Measurements from ENCODE around the gene DIP2B. TPM values are rescaled to one million over a fixed set of nuclear protein-coding genes. Genes with fewer than 3 reads are reported as not detected.

DIP2B gene
- total RNA-seq, 1 experiment from 2014 or later, result 30.2 TPM

GRCh38 chr12:50699940-50700339 is 195.2 kb downstream of the DIP2B start:
- POLR2A ChIA-PET, result interaction anchor here (0.7 kb wide), 1 partner anchor 9 kb away, joined by 9 read pairs; no protein-coding TSS in a partner anchor
- BruUV-seq (replicated peaks), result no TSS peak
- Histone ChIP-seq H3K4me3 (ENCODE audit: low read depth in 2 of 2, low read length in 2 of 2) (no peak overlapping the region), H3K27me3 (ENCODE audit: control insufficient read depth, insufficient read depth, low read length) (no peaks in the 10 kb centered on the region), H3K36me3 (ENCODE audit: control insufficient read depth, insufficient read depth, low read length) (peaks cover 20% of the 10 kb centered on the region), H3K9me3 (ENCODE audit: control insufficient read depth, insufficient read depth, low read depth, low read length) (no peaks in the 10 kb centered on the region), H3K27ac (ENCODE audit: low read length) (no peak overlapping the region), H3K4me1 (ENCODE audit: control insufficient read depth, insufficient read depth, low read length) (no peaks in the 10 kb centered on the region)
- no peak for ATAC-seq
- in situ Hi-C loops (cut with HindIII; ENCODE audit: low pct_unique_long_range_greater_than_20kb, low sequenced_read_pairs), result no loop called here
- CTCF ChIA-PET, result interaction anchor here (0.6 to 0.8 kb wide), 2 partner anchors 12 to 37 kb away, joined by 3 read pairs; no protein-coding TSS in a partner anchor
- DNase-seq (ENCODE audit: low read depth, low spot score), result no peak
- intact Hi-C loops (cut with micrococcal nuclease; ENCODE audit: unreplicated experiment), result no loop called here
- no peak for TF ChIP-seq POLR2AphosphoS5 (IDR thresholded peaks at IDR 0.05; ENCODE audit: low read depth, low read length)
- TF ChIP-seq SIN3A (IDR thresholded peaks at IDR 0.05; ENCODE audit: borderline replicate concordance, insufficient read depth, low read depth, low read length), result no peak
- TF ChIP-seq REST (IDR thresholded peaks at IDR 0.05; ENCODE audit: insufficient read depth in 1 of 2, low read depth in 2 of 2, low read length in 1 of 2), result no peak
- TF ChIP-seq TCF7L2 (IDR thresholded peaks at IDR 0.05; ENCODE audit: low read depth, low read length), result no peak
- TF ChIP-seq CTCF (IDR thresholded peaks at IDR 0.05), result no peak

GRCh38 chr12:50706606-50707005 is 201.8 kb downstream of the DIP2B start:
- BruUV-seq (replicated peaks), result no TSS peak
- Histone ChIP-seq H3K36me3 (ENCODE audit: control insufficient read depth, insufficient read depth, low read length) (peaks cover 15% of the 10 kb centered on the region), H3K9me3 (ENCODE audit: control insufficient read depth, insufficient read depth, low read depth, low read length) (no peaks in the 10 kb centered on the region), H3K27me3 (ENCODE audit: control insufficient read depth, insufficient read depth, low read length) (no peaks in the 10 kb centered on the region), H3K27ac (ENCODE audit: low read length) (no peak overlapping the region), H3K4me1 (ENCODE audit: control insufficient read depth, insufficient read depth, low read length) (no peaks in the 10 kb centered on the region), H3K4me3 (ENCODE audit: low read depth in 2 of 2, low read length in 2 of 2) (no peak overlapping the region)
- ATAC-seq (no peak), DNase-seq (ENCODE audit: low read depth, low spot score) (no peak)
- POLR2A ChIA-PET, result no interaction called here
- intact Hi-C loops (cut with micrococcal nuclease; ENCODE audit: unreplicated experiment) (no loop called here), in situ Hi-C loops (cut with HindIII; ENCODE audit: low pct_unique_long_range_greater_than_20kb, low sequenced_read_pairs) (no loop called here)
- TF ChIP-seq TCF7L2 (IDR thresholded peaks at IDR 0.05; ENCODE audit: low read depth, low read length) (no peak), CTCF (IDR thresholded peaks at IDR 0.05) (no peak), SIN3A (IDR thresholded peaks at IDR 0.05; ENCODE audit: borderline replicate concordance, insufficient read depth, low read depth, low read length) (no peak), POLR2AphosphoS5 (IDR thresholded peaks at IDR 0.05; ENCODE audit: low read depth, low read length) (no peak), REST (IDR thresholded peaks at IDR 0.05; ENCODE audit: insufficient read depth in 1 of 2, low read depth in 2 of 2, low read length in 1 of 2) (no peak)
- CTCF ChIA-PET, result no interaction called here

All from Panc1 (cell line).